Kidney (tissue), 14 donors: ENCODE data around the gene ATP11A. TPM values are rescaled to one million over a fixed set of nuclear protein-coding genes. Genes with fewer than 3 reads are reported as not detected.

Experiments
- DNase-seq, 5 donors: peaks; one replicate each; pipeline ENCODE4 v3.0.0-alpha.2; 2013 to 2020
- FAIRE-seq: peaks from 2 replicates; lab custom pipeline; 2012; peaks lifted over from hg19 to GRCh38; lab: Jason Lieb, UNC
- H3K27ac ChIP-seq, 2 donors: one replicate each; pipeline ENCODE4 v1.7.0; 2013; ENCODE audit warnings: low read depth in 2 of 2, low read length in 2 of 2, inconsistent platforms in 1 of 2
- H3K27me3 ChIP-seq: one replicate; pipeline ENCODE4 v1.7.1; 2013; ENCODE audit warnings: low read length, inconsistent platforms; ENCODE audit not compliant: control insufficient read depth, insufficient read depth
- H3K36me3 ChIP-seq, 3 donors: one replicate each; pipeline versions ENCODE4 v1.7.0 to v1.7.1; 2013; ENCODE audit warnings: low read length in 3 of 3, control low read depth in 1 of 3, inconsistent platforms in 1 of 3; ENCODE audit not compliant: insufficient read depth in 3 of 3, control insufficient read depth in 2 of 3
- H3K4me1 ChIP-seq, 3 donors: one replicate each; pipeline versions ENCODE4 v1.7.0 to v1.7.1; 2013; ENCODE audit warnings: low read length in 3 of 3, inconsistent platforms in 1 of 3, low read depth in 1 of 3; ENCODE audit not compliant: control insufficient read depth in 2 of 3, insufficient read depth in 2 of 3
- H3K4me3 ChIP-seq, 3 donors: one replicate each; pipeline versions ENCODE4 v1.7.0 to v1.8.1; 2013; ENCODE audit warnings: low read length in 3 of 3, control low read depth in 1 of 3, inconsistent platforms in 1 of 3
- H3K9ac ChIP-seq, 3 donors: one replicate each; pipeline versions ENCODE4 v1.7.0 to v1.7.1; 2013; ENCODE audit warnings: low read length in 3 of 3, control low read depth in 1 of 3, inconsistent platforms in 1 of 3
- H3K9me3 ChIP-seq, 3 donors: one replicate each; pipeline versions ENCODE4 v1.7.0 to v1.7.1; 2013; ENCODE audit warnings: low read length in 3 of 3, control low read depth in 1 of 3, inconsistent platforms in 1 of 3; ENCODE audit not compliant: control insufficient read depth in 2 of 3, insufficient read depth in 1 of 3
- intact Hi-C: fragments of 100-400 bp; cut with DNase I; formaldehyde crosslinking; loops from one replicate; pipeline ENCODE4 v1.11.1; 2022
- polyA plus RNA-seq: library from polyadenylated mRNA; stranded (reverse); fragments of 350-450 nt; fragmentation: Illumina TruSeq; extraction: RNeasy Lipid Tissue Mini Kit (QIAGEN cat#74804); gene quantifications from one replicate; pipeline ENCODE4 v1.2.3, GENCODE V29; 2014; ENCODE audit warnings: low read depth, low replicate concordance; ENCODE audit not compliant: insufficient read depth
- total RNA-seq: library from RNA; stranded (reverse); fragmentation: NEBNext Ultra II Directional; extraction: Animal tissue kit (Norgen Biotek cat#: 25700); gene quantifications from one replicate; pipeline ENCODE4 v1.2.1, GENCODE V29; 2021
- TF ChIP-seq, protein P1 (sequence below): IDR thresholded peaks from 3 replicates; pipeline ENCODE4 v1.5.1; 2012; ENCODE audit warnings: mild to moderate bottlenecking, moderate library complexity, borderline replicate concordance; ENCODE audit not compliant: insufficient read depth; ENCODE audit errors: extremely low read depth
- donor health status: control.
- donor health status: control.
- donor health status: control.
- donor health status: control.
- donor health status: control.
- donor health status: DM: yes; HTN: yes; CAD: no.
- donor health status: Normal renal cell carcinoma (clear cell type).

The ATP11A gene
- total and polyA plus RNA-seq, 2 donors from 2014 or later, result 4.9 to 212 TPM

DNA sequence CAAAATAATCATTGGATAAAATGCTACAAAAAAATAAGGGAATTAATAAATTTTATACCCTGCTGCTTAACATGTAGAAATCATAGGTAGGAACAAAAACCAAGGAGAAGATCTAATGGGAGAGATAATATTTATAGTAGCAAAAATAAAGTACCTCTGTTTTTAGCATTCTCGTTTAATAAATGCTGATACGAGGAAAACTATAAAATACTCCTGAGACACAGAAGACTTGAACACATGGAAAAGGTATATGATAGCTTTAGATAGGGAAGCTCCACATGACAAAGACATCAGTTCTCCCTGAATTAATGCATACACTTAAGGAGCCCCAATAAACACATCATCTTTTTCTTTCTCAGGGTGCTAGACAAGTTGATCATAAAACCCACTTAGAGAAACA is 234.5 kb downstream of the ATP11A start:
- Histone ChIP-seq H3K4me1 (peaks cover 0 to 9% (median 7%) of the 10 kb centered on the region in 3 donors), H3K4me3 (no peak overlapping the region), H3K27ac (no peak overlapping the region), H3K9me3 (no peaks in the 10 kb centered on the region), H3K9ac (no peak overlapping the region), H3K36me3 (peaks cover 0 to 4% (median 0%) of the 10 kb centered on the region in 3 donors), H3K27me3 (no peaks in the 10 kb centered on the region)
- TF ChIP-seq, protein P1, sequence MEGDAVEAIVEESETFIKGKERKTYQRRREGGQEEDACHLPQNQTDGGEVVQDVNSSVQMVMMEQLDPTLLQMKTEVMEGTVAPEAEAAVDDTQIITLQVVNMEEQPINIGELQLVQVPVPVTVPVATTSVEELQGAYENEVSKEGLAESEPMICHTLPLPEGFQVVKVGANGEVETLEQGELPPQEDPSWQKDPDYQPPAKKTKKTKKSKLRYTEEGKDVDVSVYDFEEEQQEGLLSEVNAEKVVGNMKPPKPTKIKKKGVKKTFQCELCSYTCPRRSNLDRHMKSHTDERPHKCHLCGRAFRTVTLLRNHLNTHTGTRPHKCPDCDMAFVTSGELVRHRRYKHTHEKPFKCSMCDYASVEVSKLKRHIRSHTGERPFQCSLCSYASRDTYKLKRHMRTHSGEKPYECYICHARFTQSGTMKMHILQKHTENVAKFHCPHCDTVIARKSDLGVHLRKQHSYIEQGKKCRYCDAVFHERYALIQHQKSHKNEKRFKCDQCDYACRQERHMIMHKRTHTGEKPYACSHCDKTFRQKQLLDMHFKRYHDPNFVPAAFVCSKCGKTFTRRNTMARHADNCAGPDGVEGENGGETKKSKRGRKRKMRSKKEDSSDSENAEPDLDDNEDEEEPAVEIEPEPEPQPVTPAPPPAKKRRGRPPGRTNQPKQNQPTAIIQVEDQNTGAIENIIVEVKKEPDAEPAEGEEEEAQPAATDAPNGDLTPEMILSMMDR, result no peak
- intact Hi-C loops, result no loop called here
- FAIRE-seq (no peak), DNase-seq (no peak)

DNA sequence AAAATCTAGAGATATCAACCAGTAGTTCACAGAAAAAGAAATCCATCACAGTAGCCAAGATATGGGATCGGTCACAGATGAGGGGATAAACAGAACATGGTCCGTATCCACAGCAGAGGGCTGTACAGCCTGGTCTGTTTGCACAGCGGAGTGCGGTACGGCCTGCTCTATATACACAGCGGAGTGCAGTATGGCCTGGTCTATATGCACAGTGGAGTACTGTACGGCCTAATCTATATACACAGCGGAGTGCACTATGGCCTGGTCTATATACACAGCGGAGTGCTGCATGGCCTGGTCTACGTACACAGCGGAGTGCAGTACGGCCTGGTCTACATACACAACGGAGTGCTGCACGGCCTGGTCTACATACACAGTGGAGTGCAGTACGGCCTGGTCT is 236.2 kb downstream of the ATP11A start:
- DNase-seq (no peak), FAIRE-seq (no peak)
- Histone ChIP-seq H3K9me3 (no peaks in the 10 kb centered on the region), H3K36me3 (peaks cover 0 to 4% (median 0%) of the 10 kb centered on the region in 3 donors), H3K27me3 (no peaks in the 10 kb centered on the region), H3K9ac (no peak overlapping the region), H3K4me1 (peaks cover 0 to 20% (median 7%) of the 10 kb centered on the region in 3 donors), H3K27ac (no peak overlapping the region), H3K4me3 (no peak overlapping the region)
- intact Hi-C loops, result no loop called here
- TF ChIP-seq, protein P1, result no peak

DNA sequence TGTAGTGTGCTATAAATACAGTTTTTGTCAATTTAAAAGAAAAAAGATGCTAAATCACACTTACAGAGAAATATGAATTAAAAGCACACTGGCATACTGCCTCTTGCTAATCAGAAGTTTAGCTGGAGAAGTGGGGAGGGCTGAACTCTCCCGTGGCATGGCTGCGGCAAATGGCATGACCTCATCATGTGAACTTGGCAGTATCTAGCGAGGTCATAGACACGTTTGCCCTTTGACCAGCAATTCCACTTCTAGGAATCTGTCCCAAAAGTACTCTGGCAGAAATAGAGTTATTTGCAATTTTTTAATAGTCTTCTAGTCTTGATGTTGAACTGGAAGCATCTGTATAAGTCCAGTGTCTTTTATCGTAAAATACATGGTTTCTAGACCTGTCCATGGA is 237.2 kb downstream of the ATP11A start:
- no peak overlapping the region for H3K4me3 ChIP-seq
- no peak overlapping the region for H3K27ac ChIP-seq
- no peak for DNase-seq
- TF ChIP-seq, protein P1, result no peak
- peaks cover 0 to 24% (median 7%) of the 10 kb centered on the region in 3 donors for H3K4me1 ChIP-seq
- intact Hi-C loops, result no loop called here
- no peaks in the 10 kb centered on the region for H3K9me3 ChIP-seq
- no peak overlapping the region for H3K9ac ChIP-seq
- no peaks in the 10 kb centered on the region for H3K27me3 ChIP-seq
- peaks cover 0 to 4% (median 0%) of the 10 kb centered on the region in 3 donors for H3K36me3 ChIP-seq
- no peak for FAIRE-seq
